Measurements from ENCODE around the gene DNAH6. TPM values are rescaled to one million over a fixed set of nuclear protein-coding genes. Genes with fewer than 3 reads are reported as not detected.

The DNAH6 gene
- total RNA-seq, 2 experiments from 2014 or later, result 0.06 to 0.13 TPM

GRCh38 chr2:84782717-84783442 lies 266.6 kb downstream of the DNAH6 start:
- POLR2A ChIA-PET, result no interaction called here

GRCh38 chr2:84785950-84786349 lies 269.7 kb downstream of the DNAH6 start:
- POLR2A ChIA-PET, result no interaction called here
- CTCF ChIA-PET, result no interaction called here

More at GRCh38 chr2:84782717-84783442, 266.6 kb downstream of the DNAH6 start:
- CTCF ChIA-PET, result interaction anchor here (0.6 to 0.7 kb wide), 2 partner anchors 99 to 1035 kb away, joined by 3 to 4 read pairs; no protein-coding TSS in a partner anchor

DNA sequence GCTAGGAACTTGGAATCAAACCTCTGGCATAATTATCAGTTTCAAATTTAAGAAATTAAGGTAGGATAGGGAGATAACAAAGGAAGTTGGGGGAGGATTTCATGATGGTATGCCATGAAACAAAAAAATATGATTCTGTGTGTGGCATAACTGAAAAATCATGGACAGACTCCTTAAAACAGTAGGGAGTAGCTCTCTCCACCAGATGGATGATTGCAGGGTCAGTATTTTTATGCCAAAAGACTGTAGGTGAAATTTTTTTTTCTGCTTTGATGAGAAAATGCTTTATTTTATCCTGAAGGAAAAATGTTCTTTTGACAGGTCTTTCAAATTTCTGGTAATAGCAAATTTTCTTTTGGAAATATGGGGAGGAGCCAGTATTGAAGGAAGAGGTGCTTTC lies 270.3 kb downstream of the DNAH6 start:
- POLR2A ChIA-PET, result no interaction called here
- CTCF ChIA-PET, result interaction anchor here (0.7 kb wide), 1 partner anchor 134 kb away, joined by 6 read pairs; no protein-coding TSS in a partner anchor

DNA sequence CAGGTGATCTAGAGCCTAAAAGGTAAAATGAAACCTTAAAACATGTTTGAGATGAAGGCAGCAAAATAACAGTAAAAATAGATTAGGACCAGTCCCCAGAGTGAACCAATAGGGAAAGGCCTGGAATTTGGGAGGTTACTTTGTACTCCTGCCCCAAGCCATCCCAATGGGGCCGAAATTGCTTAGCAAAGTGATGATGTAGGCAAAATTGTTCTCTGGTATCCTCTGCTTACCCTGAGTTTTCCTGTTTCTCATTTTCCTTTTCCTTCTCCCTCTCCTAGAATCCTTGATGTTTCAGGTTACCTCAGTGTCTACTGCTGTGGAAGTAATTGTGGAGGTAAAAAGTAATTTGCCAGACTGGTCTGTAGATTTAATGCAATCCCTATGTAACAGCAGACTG lies 271.7 kb downstream of the DNAH6 start:
- CTCF ChIA-PET, result no interaction called here
- POLR2A ChIA-PET, result no interaction called here

GRCh38 chr2:84788498-84788897 lies 272.2 kb downstream of the DNAH6 start:
- ChIA-PET CTCF (no interaction called here), POLR2A (no interaction called here)

GRCh38 chr2:84792856-84793522 lies 276.7 kb downstream of the DNAH6 start:
- ChIA-PET CTCF (no interaction called here), POLR2A (no interaction called here)

DNA sequence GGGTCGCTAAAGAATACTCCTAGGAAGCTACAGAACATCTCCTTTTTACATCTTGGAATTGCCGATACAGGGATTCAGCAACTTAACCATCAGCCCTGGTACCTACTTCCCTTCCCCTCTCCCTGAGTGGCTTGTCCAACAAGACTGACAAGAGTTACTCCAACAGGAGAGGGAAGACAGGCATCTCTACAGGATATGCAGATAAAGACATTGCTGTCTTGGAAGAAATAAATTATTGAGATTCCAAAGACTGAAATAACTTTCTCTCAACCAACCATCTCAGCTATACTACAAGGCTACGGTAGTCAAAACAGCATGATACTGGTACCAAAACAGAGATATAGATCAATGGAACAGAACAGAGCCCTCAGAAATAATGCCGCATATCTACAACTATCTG lies 277.3 kb downstream of the DNAH6 start:
- POLR2A ChIA-PET, result no interaction called here
- CTCF ChIA-PET, result no interaction called here

- POLR2A ChIA-PET, result interaction anchor here (0.5 kb wide), 1 partner anchor 177 kb away, joined by 4 read pairs; no protein-coding TSS in a partner anchor
- CTCF ChIA-PET, result no interaction called here
Observed at GRCh38 chr2:84796798-84797197, 280.5 kb downstream of the DNAH6 start.

DNA sequence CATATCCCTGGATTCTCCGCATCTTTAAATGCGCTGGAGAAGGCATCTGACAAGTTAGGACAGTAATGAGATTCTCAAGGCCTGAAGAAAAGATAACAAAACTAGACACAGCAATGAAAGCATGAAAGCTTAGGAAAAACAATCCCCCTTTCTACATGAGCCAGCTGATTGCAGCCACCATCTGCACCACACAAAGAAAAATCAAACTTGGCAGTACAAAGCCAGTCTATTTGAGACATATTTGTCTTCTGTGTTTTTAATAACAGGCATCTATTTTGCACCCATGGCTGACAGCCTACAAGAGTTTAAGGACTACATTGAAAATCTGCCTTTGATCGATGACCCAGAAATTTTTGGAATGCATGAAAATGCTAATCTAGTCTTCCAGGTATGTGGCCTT lies 281.0 kb downstream of the DNAH6 start:
- ChIA-PET POLR2A (no interaction called here), CTCF (no interaction called here)

DNA sequence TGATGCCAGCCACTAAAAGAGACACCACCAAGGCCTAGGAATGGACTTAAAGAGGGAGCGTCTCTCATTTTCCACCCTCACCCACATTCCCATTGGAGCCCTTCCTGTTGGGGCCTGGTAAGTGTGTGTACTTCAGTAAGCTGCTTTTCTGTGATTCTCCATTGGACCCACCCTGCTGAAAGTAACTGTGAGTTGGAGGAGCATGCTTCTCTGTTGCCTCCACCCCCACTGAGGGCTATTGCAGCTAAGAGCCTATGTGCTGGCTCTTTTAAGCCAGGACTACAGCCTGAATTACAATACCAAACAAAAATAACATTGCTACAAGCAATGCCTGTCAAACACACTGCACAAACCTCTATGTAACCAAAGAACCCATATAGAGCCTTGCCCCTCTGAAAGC lies 283.5 kb downstream of the DNAH6 start:
- POLR2A ChIA-PET, result no interaction called here
- CTCF ChIA-PET, result no interaction called here

GRCh38 chr2:84800194-84800805 lies 284.0 kb downstream of the DNAH6 start:
- POLR2A ChIA-PET, result no interaction called here
- CTCF ChIA-PET, result no interaction called here

DNA sequence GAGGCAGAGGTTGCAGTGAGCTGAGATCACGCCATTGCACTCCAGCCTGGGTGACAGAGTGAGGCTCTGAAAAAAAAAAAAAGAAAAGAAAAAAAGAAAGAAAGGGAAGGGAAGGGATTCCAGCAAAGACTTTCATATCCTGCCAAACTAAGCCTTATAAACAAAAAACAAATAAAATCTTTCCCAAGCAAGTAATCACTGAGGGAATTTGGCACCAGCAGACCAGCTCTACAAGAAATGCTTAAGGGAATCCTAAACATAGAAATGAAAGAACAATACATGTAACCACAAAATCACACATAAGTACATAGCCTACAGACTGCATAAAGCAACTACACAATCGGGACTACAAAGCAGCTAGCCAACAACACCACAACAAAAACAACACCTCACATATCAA lies 285.5 kb downstream of the DNAH6 start:
- POLR2A ChIA-PET, result no interaction called here

DNA sequence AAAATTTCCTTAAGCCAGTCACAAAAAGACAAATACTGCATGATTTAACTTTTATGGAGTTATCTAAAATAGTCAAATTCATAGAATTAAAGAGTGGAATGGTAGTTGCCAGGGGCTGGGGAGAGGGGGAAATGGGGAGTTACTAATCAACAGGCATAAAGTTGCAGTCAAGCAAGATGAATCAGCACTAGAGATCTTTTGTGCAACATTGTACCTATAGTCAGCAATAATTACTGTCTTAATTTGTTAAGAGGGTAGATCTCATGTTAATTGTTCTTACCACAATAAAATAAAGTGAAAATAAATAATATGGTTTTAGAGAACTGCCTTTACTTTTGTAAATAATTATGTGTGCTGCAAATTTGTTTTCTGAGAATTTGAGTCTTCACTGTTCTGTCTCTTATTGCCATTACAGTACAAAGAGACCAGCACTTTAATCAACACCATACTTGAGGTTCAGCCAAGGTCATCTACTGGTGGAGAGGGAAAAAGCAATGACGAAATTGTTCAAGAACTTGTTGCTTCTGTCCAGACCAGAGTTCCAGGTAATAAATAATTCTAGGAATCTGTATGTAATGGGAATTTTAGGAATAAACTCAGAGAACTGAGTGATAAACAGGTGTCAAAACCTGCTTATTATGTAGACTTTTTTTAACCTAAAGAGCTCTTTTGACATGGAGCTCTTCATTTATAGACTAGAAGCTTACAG lies 289.1 kb downstream of the DNAH6 start:
- ChIA-PET POLR2A (no interaction called here), CTCF (no interaction called here)

More for the DNA sequence above, 285.5 kb downstream of the DNAH6 start:
- CTCF ChIA-PET, result no interaction called here

GRCh38 chr2:84807063-84807485 lies 290.8 kb downstream of the DNAH6 start:
- POLR2A ChIA-PET, result no interaction called here
- CTCF ChIA-PET, result no interaction called here

GRCh38 chr2:84808279-84808678 lies 292.0 kb downstream of the DNAH6 start:
- ChIA-PET POLR2A (no interaction called here), CTCF (no interaction called here)

DNA sequence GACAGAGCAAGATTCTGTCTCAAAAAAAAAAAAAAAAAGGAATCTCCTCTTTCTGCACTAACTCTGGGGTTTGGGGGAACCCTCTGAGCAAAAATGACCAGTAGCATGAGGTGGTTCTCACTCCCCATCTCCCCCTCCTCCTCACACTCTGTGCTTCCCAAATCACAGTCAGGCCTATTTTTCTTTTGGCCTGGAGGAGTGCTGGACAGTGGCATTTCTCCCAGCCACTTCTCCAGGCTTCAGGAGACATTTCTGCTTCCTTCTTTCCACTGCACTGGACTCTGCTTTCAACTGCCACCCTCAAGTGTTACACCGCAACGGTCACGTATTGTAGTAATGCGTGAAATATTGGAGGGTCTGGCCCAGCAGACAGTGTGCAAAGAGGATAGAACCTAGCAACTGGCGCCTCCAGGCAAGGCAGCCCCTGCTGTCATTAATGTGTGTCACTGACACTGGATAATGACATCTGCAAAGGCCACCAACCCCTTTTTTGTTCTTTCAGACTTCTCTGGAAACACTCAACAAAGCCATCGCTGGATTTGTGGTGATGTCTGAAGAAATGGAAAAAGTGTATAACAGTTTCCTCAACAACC lies 295.6 kb downstream of the DNAH6 start:
- CTCF ChIA-PET, result interaction anchor here (0.6 kb wide), 1 partner anchor 798 kb away, joined by 3 read pairs; no protein-coding TSS in a partner anchor
- POLR2A ChIA-PET, result no interaction called here

GRCh38 chr2:84815146-84815545 lies 298.8 kb downstream of the DNAH6 start:
- POLR2A ChIA-PET, result no interaction called here
- CTCF ChIA-PET, result no interaction called here

DNA sequence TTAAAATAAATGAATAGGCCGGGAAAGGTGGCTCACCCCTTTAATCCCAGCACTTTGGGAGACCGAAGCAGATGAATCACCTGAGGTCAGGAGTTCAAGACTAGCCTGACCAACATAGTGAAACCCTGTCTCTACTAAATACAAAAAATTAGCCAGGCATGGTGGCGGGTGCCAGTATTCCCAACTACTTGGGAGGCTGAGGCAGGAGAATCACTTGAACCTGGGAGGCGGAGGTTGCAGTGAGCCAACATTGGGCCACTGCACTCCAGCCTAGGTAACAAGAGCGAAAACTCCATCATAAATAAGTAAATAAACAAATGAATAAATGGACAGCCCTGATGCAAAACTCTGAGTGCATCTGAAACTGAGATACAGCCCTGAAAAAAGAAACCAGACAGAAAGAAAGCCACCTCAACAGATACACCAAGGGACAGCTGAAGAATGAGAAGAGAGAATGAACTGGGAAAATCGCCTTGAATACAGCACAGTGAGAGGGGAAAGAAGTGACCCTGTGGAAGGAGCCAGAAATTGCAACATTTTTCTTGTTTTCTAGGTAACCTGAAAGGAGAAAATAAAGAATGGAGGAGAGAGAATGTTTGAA lies 300.2 kb downstream of the DNAH6 start:
- CTCF ChIA-PET, result no interaction called here

DNA sequence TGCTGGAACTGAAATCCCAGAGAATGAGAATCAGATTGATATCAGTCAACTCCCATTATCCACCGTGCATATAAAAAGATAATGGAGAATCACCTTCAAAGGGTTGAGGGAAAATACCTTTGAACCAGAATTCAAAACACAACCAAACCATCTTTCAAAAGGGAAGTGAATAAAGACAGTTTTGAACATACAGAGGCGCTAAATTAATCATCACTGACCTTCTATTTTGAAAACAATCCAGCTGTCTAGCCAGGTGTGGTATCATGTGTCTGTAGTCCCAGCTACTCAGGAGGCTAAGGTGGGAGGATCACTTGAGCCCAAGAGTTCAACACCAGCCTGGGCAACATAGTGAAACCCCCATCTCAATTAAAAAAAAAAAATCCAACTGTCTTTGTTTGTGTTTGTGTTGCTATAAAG lies 300.9 kb downstream of the DNAH6 start:
- POLR2A ChIA-PET, result no interaction called here
- CTCF ChIA-PET, result no interaction called here

More for the DNA sequence above, 300.2 kb downstream of the DNAH6 start:
- POLR2A ChIA-PET, result no interaction called here

- POLR2A ChIA-PET, result no interaction called here
- CTCF ChIA-PET, result no interaction called here
Observed at GRCh38 chr2:84821806-84822205, 305.5 kb downstream of the DNAH6 start.
